SK-N-SH treated with all-trans-retinoic acid at 6 μM for 48 hours (cell line): ENCODE measurements around the gene TSPAN3.

Experiments
- ATAC-seq: fragments of 200-7000 bp; cut with Tn5 transposase; 3 replicates; pipeline ENCODE4 v1.9.1; 2020; ENCODE audit warnings: mild to moderate bottlenecking, moderate library complexity
- ARNTL ChIP-seq: fragments of 450-650 bp; formaldehyde crosslinking; IDR thresholded peaks from 2 replicates; pipeline ENCODE4 v1.5.0; 2020; ENCODE audit warnings: low read depth, mild to moderate bottlenecking, moderate library complexity, borderline replicate concordance
- BACH2 ChIP-seq: fragments of 250-450 bp; sonication (Bioruptor Pico); IDR thresholded peaks from 2 replicates; pipeline ENCODE4 v1.9.0; 2021; ENCODE audit warnings: mild to moderate bottlenecking, borderline replicate concordance
- CSDC2 ChIP-seq: fragments of 250-450 bp; sonication (Bioruptor Pico); IDR thresholded peaks from 2 replicates; pipeline ENCODE4 v1.5.0; 2020; ENCODE audit warnings: mild to moderate bottlenecking, moderate library complexity
- ESRRG ChIP-seq: fragments of 250-450 bp; sonication (Bioruptor Pico); IDR thresholded peaks from 2 replicates; pipeline ENCODE4 v1.6.1; 2021; ENCODE audit warnings: mild to moderate bottlenecking
- GLIS3 ChIP-seq: fragments of 250-450 bp; sonication (Bioruptor Pico); IDR thresholded peaks from 2 replicates; pipeline ENCODE4 v1.5.0; 2020; ENCODE audit warnings: mild to moderate bottlenecking, moderate library complexity
- ISL1 ChIP-seq: fragments of 250-450 bp; sonication (Bioruptor Pico); IDR thresholded peaks from 2 replicates; pipeline ENCODE4 v2.1.2; 2022; ENCODE audit warnings: mild to moderate bottlenecking, moderate library complexity
- PATZ1 ChIP-seq: fragments of 250-450 bp; sonication (Bioruptor Pico); IDR thresholded peaks from 2 replicates; pipeline ENCODE4 v1.8.0; 2020; ENCODE audit warnings: mild to moderate bottlenecking, moderate library complexity, borderline replicate concordance
- PPARA ChIP-seq: fragments of 250-450 bp; sonication (Bioruptor Pico); IDR thresholded peaks from 2 replicates; pipeline ENCODE4 v1.5.0; 2020; ENCODE audit warnings: mild to moderate bottlenecking, borderline replicate concordance
- RARB ChIP-seq: fragments of 250-450 bp; sonication (Bioruptor Pico); IDR thresholded peaks from 2 replicates; pipeline ENCODE4 v1.8.0; 2021; ENCODE audit warnings: mild to moderate bottlenecking, moderate library complexity
- SNAI2 ChIP-seq: fragments of 250-450 bp; sonication (Bioruptor Pico); IDR thresholded peaks from 2 replicates; pipeline ENCODE4 v1.5.0; 2020; ENCODE audit warnings: mild to moderate bottlenecking, moderate library complexity
- TCF4 ChIP-seq: fragments of 250-450 bp; sonication (Bioruptor Pico); IDR thresholded peaks from 2 replicates; pipeline ENCODE4 v1.8.0; 2021; ENCODE audit warnings: mild to moderate bottlenecking, moderate library complexity, borderline replicate concordance
- TOX ChIP-seq: fragments of 250-450 bp; sonication (Bioruptor Pico); IDR thresholded peaks from 2 replicates; pipeline ENCODE4 v1.8.0; 2021; ENCODE audit warnings: mild to moderate bottlenecking, moderate library complexity, borderline replicate concordance
- TSHZ2 ChIP-seq: fragments of 250-450 bp; sonication (Bioruptor Pico); IDR thresholded peaks from 2 replicates; pipeline ENCODE4 v1.5.0; 2020; ENCODE audit warnings: mild to moderate bottlenecking, moderate library complexity
- ZC3H10 ChIP-seq: fragments of 250-450 bp; sonication (Bioruptor Pico); IDR thresholded peaks from 2 replicates; pipeline ENCODE4 v1.5.1; 2021; ENCODE audit warnings: mild to moderate bottlenecking, moderate library complexity
- ZFP3 ChIP-seq: fragments of 250-450 bp; sonication (Bioruptor Pico); IDR thresholded peaks from 2 replicates; pipeline ENCODE4 v1.5.0; 2020; ENCODE audit warnings: mild to moderate bottlenecking, moderate library complexity
- ZFP30 ChIP-seq: fragments of 450-650 bp; formaldehyde crosslinking; IDR thresholded peaks from 2 replicates; pipeline ENCODE4 v1.5.0; 2022; ENCODE audit warnings: mild to moderate bottlenecking, moderate library complexity
- ZNF565 ChIP-seq: fragments of 450-650 bp; formaldehyde crosslinking; conservative IDR thresholded peaks from 2 replicates; pipeline ENCODE4 v1.5.0; 2020; ENCODE audit warnings: low read depth, mild to moderate bottlenecking, moderate library complexity
- ZNF70 ChIP-seq: fragments of 450-650 bp; formaldehyde crosslinking; IDR thresholded peaks from 2 replicates; pipeline ENCODE4 v1.5.0; 2020; ENCODE audit warnings: mild to moderate bottlenecking, moderate library complexity
- ZNF8 ChIP-seq: fragments of 450-650 bp; formaldehyde crosslinking; IDR thresholded peaks from 2 replicates; pipeline ENCODE4 v1.5.0; 2020; ENCODE audit warnings: mild to moderate bottlenecking, moderate library complexity
- TF ChIP-seq, protein P1 (sequence below): fragments of 250-450 bp; sonication (Bioruptor Pico); IDR thresholded peaks from 2 replicates; pipeline ENCODE4 v1.5.1; 2020; ENCODE audit warnings: low read depth, mild to moderate bottlenecking, moderate library complexity
- TF ChIP-seq, protein P2 (sequence below): fragments of 250-450 bp; sonication (Bioruptor Pico); IDR thresholded peaks from 2 replicates; pipeline ENCODE4 v1.5.1; 2021; ENCODE audit warnings: mild to moderate bottlenecking, moderate library complexity
- TF ChIP-seq, protein P3 (sequence below): fragments of 250-450 bp; sonication (Bioruptor Pico); IDR thresholded peaks from 2 replicates; pipeline ENCODE4 v1.8.0; 2021; ENCODE audit warnings: low read depth, mild to moderate bottlenecking, moderate library complexity, borderline replicate concordance

TSPAN3 gene

GRCh38 chr15:77013776-77014131 is 57.2 kb downstream of the TSPAN3 start:
- TF ChIP-seq, protein P1, sequence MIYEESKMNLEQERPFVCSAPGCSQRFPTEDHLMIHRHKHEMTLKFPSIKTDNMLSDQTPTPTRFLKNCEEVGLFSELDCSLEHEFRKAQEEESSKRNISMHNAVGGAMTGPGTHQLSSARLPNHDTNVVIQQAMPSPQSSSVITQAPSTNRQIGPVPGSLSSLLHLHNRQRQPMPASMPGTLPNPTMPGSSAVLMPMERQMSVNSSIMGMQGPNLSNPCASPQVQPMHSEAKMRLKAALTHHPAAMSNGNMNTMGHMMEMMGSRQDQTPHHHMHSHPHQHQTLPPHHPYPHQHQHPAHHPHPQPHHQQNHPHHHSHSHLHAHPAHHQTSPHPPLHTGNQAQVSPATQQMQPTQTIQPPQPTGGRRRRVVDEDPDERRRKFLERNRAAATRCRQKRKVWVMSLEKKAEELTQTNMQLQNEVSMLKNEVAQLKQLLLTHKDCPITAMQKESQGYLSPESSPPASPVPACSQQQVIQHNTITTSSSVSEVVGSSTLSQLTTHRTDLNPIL (CRISPR knock-in tag), result no peak
- TF ChIP-seq ZFP30 (CRISPR knock-in tag) (no peak), ISL1 (CRISPR knock-in tag) (no peak), ZNF565 (CRISPR knock-in tag) (no peak), TCF4 (CRISPR knock-in tag) (no peak), ARNTL (CRISPR knock-in tag) (no peak), CSDC2 (CRISPR knock-in tag) (no peak), ZNF70 (CRISPR knock-in tag) (no peak), BACH2 (CRISPR knock-in tag) (no peak), PPARA (CRISPR knock-in tag) (no peak), ZNF8 (no peak), TOX (CRISPR knock-in tag) (no peak), ESRRG (CRISPR knock-in tag) (no peak), RARB (no peak), ZC3H10 (CRISPR knock-in tag) (no peak), SNAI2 (CRISPR knock-in tag) (no peak), PATZ1 (CRISPR knock-in tag) (no peak), ZFP3 (CRISPR knock-in tag) (no peak)
- TF ChIP-seq, protein P2, sequence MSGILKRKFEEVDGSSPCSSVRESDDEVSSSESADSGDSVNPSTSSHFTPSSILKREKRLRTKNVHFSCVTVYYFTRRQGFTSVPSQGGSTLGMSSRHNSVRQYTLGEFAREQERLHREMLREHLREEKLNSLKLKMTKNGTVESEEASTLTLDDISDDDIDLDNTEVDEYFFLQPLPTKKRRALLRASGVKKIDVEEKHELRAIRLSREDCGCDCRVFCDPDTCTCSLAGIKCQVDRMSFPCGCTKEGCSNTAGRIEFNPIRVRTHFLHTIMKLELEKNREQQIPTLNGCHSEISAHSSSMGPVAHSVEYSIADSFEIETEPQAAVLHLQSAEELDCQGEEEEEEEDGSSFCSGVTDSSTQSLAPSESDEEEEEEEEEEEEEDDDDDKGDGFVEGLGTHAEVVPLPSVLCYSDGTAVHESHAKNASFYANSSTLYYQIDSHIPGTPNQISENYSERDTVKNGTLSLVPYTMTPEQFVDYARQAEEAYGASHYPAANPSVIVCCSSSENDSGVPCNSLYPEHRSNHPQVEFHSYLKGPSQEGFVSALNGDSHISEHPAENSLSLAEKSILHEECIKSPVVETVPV (CRISPR knock-in tag), result no peak
- TF ChIP-seq, protein P3, sequence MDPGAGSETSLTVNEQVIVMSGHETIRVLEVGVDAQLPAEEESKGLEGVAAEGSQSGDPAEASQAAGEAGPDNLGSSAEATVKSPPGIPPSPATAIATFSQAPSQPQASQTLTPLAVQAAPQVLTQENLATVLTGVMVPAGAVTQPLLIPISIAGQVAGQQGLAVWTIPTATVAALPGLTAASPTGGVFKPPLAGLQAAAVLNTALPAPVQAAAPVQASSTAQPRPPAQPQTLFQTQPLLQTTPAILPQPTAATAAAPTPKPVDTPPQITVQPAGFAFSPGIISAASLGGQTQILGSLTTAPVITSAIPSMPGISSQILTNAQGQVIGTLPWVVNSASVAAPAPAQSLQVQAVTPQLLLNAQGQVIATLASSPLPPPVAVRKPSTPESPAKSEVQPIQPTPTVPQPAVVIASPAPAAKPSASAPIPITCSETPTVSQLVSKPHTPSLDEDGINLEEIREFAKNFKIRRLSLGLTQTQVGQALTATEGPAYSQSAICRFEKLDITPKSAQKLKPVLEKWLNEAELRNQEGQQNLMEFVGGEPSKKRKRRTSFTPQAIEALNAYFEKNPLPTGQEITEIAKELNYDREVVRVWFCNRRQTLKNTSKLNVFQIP (CRISPR knock-in tag), result no peak
- no peak for ATAC-seq

DNA sequence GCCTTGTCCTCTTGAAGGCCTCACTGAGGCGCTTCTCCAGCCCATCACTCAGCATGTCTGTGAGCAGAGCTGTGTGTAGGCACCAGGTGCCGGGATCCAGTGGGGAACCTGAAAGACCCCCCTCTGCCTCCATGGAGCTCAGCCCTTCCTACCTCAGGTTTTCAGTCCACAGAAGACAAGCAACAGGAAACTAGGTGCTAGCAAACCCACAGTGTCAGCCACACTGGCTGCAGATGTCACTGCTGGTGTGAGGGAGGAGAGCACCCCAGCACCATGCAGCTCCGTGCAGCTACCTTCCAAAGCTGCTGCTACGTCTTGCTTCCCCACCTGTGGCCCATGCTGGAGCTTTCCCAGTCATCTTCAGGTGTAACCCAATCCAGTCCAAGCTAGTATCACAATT is 58.0 kb downstream of the TSPAN3 start:
- ATAC-seq, result no peak
- no peak for TF ChIP-seq SNAI2 (CRISPR knock-in tag)
- no peak for TF ChIP-seq TSHZ2 (CRISPR knock-in tag)
- TF ChIP-seq, protein P2 (CRISPR knock-in tag), result no peak
- TF ChIP-seq ZNF565 (CRISPR knock-in tag), result no peak
- TF ChIP-seq ZFP30 (CRISPR knock-in tag), result no peak
- no peak for TF ChIP-seq CSDC2 (CRISPR knock-in tag)
- no peak for TF ChIP-seq RARB
- no peak for TF ChIP-seq ZNF8
- TF ChIP-seq BACH2 (CRISPR knock-in tag), result no peak
- no peak for TF ChIP-seq ARNTL (CRISPR knock-in tag)
- no peak for TF ChIP-seq ZC3H10 (CRISPR knock-in tag)
- no peak for TF ChIP-seq GLIS3 (CRISPR knock-in tag)
- no peak for TF ChIP-seq PPARA (CRISPR knock-in tag)
- TF ChIP-seq TOX (CRISPR knock-in tag), result no peak
- TF ChIP-seq, protein P3 (CRISPR knock-in tag), result no peak
- TF ChIP-seq, protein P1 (CRISPR knock-in tag), result no peak
